OCI-LY1 (cell line): ENCODE measurements around the gene CD93.

Experiments used
- EZH2 ChIP-seq: fragments of 200-600 bp; sonication (generic), shearing (Covaris generic); IDR thresholded peaks from 2 replicates; pipeline ENCODE4 v1.8.0; 2017; ENCODE audit warnings: borderline replicate concordance, mixed run types, mild to moderate bottlenecking, antibody characterized with exemption, low read length, moderate library complexity, mixed read lengths
- TF ChIP-seq, protein P1 (sequence below): fragments of 200-600 bp; sonication (generic), shearing (Covaris generic); IDR thresholded peaks from 2 replicates; pipeline ENCODE4 v1.5.1; 2017; ENCODE audit warnings: mild to moderate bottlenecking, antibody characterized with exemption, low read length, moderate library complexity, mixed read lengths

- TF ChIP-seq, protein P1, sequence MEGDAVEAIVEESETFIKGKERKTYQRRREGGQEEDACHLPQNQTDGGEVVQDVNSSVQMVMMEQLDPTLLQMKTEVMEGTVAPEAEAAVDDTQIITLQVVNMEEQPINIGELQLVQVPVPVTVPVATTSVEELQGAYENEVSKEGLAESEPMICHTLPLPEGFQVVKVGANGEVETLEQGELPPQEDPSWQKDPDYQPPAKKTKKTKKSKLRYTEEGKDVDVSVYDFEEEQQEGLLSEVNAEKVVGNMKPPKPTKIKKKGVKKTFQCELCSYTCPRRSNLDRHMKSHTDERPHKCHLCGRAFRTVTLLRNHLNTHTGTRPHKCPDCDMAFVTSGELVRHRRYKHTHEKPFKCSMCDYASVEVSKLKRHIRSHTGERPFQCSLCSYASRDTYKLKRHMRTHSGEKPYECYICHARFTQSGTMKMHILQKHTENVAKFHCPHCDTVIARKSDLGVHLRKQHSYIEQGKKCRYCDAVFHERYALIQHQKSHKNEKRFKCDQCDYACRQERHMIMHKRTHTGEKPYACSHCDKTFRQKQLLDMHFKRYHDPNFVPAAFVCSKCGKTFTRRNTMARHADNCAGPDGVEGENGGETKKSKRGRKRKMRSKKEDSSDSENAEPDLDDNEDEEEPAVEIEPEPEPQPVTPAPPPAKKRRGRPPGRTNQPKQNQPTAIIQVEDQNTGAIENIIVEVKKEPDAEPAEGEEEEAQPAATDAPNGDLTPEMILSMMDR, result no peak
- TF ChIP-seq EZH2, result no peak
These were observed 28.4 kb upstream of the CD93 start for GRCh38 chr20:23114448-23115082.
